GM19455 (cell line): ENCODE measurements around the gene LRRC10B.

Experiments used
- ATAC-seq: cut with Tn5 transposase; IDR thresholded peaks from one replicate; pipeline ENCODE4 v1.9.1; 2021; ENCODE audit not compliant: unreplicated experiment

LRRC10B gene

GRCh38 chr11:61507012-61507768 lies 1.4 kb upstream of the LRRC10B start:
- no peak for ATAC-seq

DNA sequence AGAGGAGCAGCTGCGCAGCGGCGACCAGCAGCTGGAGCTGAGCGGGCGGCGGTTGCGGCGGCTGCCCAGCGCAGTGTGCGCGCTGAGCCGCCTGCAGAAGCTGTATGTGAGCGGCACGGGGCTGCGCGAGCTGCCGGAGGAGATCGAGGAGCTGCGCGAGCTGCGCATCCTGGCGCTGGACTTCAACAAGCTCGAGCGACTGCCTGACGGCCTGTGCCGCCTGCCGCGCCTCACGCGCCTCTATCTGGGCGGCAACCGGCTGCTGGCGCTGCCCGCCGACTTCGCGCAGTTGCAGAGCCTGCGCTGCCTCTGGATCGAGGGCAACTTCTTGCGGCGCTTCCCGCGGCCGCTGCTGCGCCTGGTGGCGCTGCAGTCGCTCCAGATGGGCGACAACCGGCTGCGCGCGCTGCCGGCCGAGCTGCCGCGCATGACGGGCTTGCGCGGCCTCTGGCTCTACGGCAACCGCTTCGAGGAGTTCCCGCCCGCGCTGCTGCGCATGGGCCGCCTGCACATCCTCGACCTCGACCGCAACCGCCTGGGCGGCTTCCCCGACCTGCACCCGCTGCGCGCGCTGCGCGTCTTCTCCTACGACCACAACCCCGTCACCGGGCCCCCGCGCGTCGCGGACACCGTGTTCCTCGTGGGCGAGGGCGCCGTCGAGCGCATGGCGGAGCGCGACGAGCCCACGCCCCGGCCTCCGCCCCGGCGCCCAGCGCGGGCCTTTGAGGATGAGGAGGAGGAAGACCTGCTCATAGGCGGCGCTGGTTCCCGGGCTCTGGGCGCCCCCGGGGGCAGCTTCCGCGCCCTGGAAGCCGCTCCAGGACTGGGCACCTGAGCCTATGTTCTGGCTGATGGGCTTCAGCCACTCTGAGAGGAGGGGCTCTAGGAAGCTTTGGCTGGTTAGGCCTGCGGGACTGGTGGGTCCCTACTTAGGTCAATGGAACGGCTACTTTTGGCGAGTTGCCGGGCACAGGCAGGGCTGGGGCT lies 787 bp downstream of the LRRC10B start:
- peak; percentile 69 for ATAC-seq

DNA sequence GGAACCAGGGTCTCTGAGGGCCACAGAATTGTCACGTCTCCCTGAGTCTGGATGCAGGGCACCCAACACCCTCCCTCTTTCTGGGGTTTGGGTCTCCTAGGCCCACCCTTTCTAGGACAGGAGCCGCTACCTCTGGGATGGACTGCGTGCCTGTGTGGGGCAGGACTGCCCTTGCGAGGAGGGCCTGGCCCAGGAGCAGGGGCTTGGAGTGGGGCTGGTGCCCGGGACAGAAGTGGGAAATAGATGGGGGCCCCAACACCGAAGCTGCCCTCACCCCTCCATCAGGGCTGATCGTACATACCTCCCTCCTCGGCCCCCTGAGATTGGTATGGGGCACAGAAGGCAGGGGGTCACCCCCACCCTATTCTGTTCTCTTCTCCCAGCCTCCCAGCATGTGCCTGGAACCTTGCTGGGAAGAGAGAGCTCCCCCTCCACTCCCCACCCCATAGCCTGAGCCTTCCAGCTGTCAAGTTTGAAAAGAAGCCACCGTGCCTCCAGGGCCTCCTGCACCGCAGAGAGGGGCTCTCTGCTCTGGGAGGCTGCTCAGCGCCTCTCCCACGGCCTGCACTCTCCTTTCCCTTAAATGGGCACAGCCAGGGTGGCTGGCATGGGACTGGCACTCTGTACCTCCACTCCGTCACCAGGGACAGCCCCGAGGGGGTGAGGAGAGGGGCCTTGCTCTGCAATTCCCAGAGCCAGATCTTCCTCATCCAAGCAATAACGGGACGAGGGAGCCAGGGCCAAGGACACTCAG lies 1.8 kb downstream of the LRRC10B start:
- no peak for ATAC-seq

DNA sequence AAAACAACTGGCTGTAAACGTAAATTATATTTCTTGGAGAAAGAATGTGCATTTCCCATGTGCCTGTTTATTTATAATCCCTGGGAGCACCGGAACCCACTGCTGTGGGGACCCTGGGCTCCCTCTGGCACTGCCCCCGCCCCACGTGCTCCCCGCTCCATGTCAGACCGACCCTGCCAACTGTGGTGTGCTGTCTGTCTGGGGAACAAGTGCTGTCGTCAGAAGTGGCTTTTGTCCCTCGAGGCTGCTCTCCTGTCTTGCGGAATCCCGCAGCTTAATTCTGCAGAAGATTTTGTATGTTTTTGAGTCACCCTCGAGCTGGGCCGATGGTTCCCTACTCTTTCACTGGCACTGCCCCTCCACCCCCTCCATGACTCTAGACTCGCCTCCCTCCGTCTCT lies 2.4 kb downstream of the LRRC10B start:
- no peak for ATAC-seq

GRCh38 chr11:61511383-61511782 lies 2.8 kb downstream of the LRRC10B start:
- ATAC-seq, result no peak

GRCh38 chr11:61512435-61512834 lies 3.9 kb downstream of the LRRC10B start:
- no peak for ATAC-seq

DNA sequence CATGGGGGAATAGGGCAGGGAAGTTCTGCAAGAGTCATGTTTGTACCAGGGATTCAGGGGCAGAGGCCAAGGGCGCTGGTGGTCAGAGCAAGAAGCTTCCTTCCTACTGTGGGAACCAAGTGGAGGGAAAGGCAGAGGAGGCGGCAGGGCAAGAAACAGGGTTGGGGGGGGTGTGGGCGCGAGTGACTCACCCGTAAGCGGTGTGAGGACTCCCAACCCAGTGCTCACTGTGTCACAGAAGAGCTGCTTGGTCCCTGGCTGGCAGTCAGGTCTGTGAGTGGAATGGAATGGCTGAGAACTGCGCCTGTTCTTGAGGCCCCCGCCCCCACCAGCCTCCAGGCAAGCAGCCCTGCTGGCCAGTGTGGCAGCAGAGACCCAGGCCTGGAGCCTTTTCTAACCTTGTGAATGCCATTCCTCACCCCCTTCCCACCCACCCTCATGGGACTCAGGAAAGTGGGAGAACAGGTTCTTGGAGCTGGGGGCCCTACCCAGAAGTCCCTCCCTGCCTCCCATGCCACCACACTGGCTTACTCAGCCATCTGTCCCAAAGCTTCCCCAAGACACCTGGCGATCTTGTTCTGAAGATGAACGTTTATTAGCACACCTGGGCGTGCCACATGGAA lies 4.7 kb downstream of the LRRC10B start:
- no peak for ATAC-seq

- no peak for ATAC-seq
These were observed 5.7 kb downstream of the LRRC10B start for GRCh38 chr11:61514050-61514917.

DNA sequence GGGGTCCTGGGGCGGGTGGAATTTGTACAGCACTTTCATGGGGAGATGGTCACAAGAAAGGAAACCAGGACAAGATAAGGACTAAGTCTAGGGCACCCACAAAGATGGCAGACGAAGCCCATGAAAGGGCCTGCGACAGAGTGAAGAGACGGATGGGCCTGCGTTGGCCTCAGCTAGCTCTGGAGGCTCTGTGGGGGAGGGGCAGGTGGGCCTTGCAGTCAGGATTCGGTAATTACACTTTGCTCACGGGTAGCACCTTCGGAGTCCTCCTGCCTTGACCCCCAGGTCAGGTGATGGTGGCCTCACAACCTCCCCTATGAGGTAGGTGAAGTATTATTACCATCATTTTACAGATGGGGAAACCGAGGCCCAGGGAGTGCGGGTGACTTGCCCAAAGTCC lies 7.1 kb downstream of the LRRC10B start:
- no peak for ATAC-seq

GRCh38 chr11:61516191-61516590 lies 7.6 kb downstream of the LRRC10B start:
- ATAC-seq, result no peak

GRCh38 chr11:61516675-61517572 lies 8.4 kb downstream of the LRRC10B start:
- ATAC-seq, result no peak

DNA sequence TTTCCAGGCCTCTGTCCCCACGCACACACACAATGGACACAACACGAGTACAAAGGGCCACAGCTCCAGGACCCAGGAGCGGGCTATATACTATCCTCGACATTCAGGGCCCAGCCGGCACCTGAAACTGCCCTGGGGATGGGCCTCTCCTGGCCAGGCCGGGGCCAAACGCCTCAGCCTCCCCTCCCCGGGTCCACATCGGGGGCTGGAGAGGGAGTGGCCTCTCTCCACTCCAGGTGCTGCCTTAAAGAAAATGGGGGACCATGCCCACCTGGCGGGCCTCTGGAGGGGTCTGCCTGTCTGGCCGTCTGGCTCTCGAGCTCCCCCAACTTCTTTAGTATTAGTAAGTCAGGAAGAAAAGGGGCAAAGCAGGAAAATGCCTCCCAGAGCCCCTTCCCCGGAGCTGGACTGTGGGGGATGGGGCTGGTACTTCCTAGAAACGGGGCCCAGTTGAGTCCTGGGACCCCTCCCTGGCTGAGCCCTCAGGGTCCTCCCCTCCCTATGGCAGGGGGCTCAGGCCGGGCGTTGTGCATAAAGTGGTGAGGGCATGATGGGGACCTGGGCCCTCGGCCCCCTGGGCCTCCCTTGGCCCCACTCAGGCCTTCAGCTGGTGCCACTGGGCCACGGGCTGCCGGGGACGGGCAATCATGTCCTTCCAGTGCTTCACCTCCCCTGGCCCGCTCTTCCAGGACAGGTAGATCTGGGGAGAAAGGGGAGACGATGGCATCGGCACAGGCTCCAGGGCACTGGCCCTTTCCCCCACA lies 9.7 kb downstream of the LRRC10B start:
- no peak for ATAC-seq

- no peak for ATAC-seq
These were observed 14.3 kb downstream of the LRRC10B start for GRCh38 chr11:61522881-61523280.

GRCh38 chr11:61524446-61524845 lies 15.9 kb downstream of the LRRC10B start:
- no peak for ATAC-seq

DNA sequence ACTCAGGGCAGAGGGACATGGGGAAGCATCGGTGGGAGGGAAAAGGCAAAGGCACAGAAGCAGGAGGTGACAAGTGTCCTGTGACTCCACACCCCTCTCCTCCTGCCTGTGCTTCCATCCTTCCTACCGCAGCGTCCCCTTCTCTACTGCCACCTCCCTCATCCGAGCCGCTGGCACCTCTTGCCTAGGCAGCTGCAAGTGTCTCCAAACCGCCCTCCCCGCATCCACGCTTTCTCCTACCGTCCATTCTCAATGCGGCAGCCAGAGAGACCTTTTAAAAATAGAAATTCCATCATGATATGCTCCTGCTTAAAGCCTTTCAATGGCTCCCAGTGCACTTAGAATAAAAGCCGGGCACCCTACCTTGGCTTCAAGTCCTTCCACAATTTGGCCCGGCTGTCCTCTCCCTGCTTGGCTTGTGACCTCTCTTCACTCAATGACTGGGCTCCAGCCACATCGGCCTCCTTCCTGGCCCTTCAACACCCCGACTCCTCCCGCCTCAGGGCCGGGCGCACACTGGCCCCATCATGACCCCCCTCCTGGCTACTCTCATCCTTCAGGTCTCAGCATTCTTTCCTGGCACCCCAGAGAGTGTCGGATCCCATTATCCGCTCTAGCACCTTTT lies 16.5 kb downstream of the LRRC10B start:
- no peak for ATAC-seq

- ATAC-seq, result no peak
These were observed 17.7 kb downstream of the LRRC10B start for GRCh38 chr11:61526229-61526628.

DNA sequence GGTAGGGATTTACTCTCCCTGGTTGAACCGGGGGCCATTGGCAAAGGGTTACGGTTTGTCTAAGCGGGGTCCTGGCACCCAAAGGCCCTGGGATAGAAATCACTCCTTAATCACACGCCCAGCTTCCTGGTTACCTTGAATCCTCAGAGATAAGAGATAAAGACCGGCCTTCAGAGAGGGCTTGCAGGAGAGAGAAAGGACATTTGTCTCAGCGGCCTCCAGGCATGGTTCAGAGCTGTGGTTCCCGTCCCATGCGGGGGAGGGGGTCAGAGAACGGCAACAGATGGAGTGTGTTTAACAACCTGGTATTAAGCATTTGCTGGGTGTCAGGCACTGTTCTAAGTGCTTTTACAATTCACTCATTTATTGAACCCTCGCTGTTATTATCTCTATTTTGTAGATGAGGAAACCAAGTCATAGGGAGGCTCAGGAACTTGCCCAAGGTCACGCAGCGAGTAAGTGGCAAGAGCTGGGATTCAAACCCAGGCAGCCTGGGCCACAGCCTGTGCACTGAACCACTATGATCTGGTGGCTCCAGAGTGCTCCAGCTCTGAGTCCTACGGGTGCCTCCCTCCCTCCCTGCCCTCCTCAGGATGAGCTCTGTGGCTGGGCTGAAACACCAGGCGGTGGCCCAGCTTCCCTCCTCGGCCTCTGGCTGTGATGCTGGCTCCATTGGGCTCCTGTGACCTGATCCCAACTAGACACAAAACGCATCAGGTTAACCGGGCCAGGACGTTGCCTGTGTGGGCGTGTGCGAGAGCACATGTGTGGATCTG lies 18.6 kb downstream of the LRRC10B start:
- no peak for ATAC-seq
